Mucosa of rectum (tissue), 2 donors: Measurements from ENCODE around the gene HEXD.

ENCODE experiments used
- H3K27ac ChIP-seq, 2 donors: one replicate each; pipeline ENCODE4 v1.7.0; 2013; ENCODE audit warnings: inconsistent platforms in 2 of 2, low read depth in 2 of 2, low read length in 2 of 2
- H3K27me3 ChIP-seq, 2 donors: one replicate each; pipeline ENCODE4 v1.7.0; 2013; ENCODE audit warnings: low read length in 2 of 2; ENCODE audit not compliant: control insufficient read depth in 2 of 2, insufficient read depth in 2 of 2
- H3K36me3 ChIP-seq, 2 donors: one replicate each; pipeline ENCODE4 v1.7.0; 2013; ENCODE audit warnings: low read length in 2 of 2; ENCODE audit not compliant: control insufficient read depth in 2 of 2, insufficient read depth in 2 of 2
- H3K4me1 ChIP-seq, 2 donors: one replicate each; pipeline ENCODE4 v1.7.0; 2013; ENCODE audit warnings: low read length in 2 of 2, mild to moderate bottlenecking in 1 of 2; ENCODE audit not compliant: control insufficient read depth in 2 of 2, insufficient read depth in 2 of 2
- H3K4me3 ChIP-seq, 2 donors: one replicate each; pipeline ENCODE4 v1.7.0; 2013; ENCODE audit warnings: low read length in 2 of 2
- H3K9ac ChIP-seq, 2 donors: one replicate each; pipeline ENCODE4 v1.7.0; 2013; ENCODE audit warnings: low read length in 2 of 2, low read depth in 1 of 2, mild to moderate bottlenecking in 1 of 2
- H3K9me3 ChIP-seq, 2 donors: one replicate each; pipeline ENCODE4 v1.7.0; 2013; ENCODE audit warnings: low read length in 2 of 2; ENCODE audit not compliant: control insufficient read depth in 2 of 2
- donor health status: healthy.
- donor health status: Normal muscosa, but diverticular disease.

HEXD gene

DNA sequence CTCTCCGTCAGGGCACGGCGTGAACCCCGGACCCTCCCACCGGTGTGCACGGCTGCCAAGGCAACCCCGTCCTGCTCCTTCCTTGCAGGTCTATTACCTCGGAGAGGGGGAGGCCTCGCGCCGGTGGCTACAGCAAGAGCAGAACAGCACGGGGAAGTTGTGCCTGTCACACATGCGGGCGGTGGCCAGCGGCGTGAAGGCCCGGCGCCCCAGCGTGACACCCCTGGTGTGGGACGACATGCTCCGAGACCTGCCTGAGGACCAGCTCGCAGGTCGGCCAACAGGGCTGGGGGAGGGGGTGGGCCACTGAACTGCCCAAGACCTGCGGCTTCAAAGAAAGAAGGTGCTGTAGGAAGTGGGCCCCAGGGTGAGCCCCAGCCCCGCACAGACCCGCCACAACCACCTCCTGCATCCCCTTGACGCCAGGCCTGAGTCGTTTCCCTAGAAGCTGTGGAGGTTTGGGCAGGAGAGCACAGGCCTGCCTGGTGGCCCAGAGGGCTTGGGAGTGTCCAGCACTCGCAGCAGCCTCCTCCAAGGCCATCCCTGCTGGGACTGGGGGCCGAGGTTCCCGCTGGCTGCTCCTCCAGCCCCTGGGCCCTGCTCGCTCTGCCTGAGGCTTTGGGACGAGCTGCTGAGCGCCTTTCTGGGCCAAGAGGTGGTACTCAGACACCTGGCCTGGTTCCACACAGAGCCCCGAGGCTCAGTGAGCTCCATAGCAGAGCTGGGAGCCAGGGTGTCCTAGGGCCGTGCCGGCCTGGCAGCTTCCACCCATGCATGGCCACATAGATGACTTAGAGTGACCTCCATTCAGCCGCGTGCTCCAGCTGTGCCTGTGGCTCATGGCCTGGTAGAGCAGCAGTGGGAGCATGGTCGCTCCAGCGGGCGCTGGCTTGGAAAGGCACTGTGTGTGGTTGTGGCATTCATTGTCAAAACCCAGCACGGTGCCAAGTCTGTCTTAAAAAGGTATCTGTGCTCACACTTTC, 17.7 kb downstream of the HEXD start:
- H3K27me3 ChIP-seq: no peaks in the 10 kb centered on the region
- H3K9ac ChIP-seq: no peak overlapping the region
- peaks cover 4 to 10% of the 10 kb centered on the region in 2 donors for H3K36me3 ChIP-seq
- H3K4me3 ChIP-seq: no peak overlapping the region
- no peaks in the 10 kb centered on the region for H3K9me3 ChIP-seq
- H3K27ac ChIP-seq: no peak overlapping the region
- no peaks in the 10 kb centered on the region for H3K4me1 ChIP-seq

DNA sequence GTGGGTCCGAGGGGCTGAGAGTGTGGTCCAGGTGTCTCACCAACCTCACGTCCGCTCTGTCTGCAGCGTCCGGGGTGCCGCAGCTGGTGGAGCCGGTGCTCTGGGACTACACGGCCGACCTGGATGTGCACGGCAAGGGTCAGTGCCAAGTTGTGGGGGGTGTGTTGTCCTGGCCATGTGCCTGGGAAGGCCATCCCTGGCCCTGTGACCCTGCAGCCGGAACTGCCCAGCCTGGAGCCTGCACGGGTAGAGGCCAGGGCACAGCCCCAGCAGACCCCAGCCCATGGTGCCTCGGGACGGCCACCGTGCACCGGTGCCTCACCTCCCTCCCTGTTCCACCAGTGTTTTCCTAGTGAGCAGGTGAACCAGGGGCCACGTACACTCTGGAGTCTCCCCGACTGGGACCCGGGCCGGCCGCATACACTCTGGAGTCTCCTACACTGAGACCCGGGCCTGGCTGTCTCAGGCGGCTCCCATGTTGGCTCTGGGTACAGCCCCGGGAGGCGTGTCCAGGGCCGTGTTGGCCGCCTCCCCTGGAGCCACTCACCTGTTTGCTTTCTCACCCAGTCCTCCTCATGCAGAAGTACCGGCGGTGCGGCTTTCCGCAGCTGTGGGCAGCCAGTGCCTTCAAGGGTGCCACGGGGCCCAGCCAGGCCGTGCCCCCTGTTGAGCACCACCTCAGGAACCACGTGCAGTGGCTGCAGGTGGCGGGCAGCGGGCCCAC, 18.6 kb downstream of the HEXD start:
- H3K36me3 ChIP-seq: peaks cover 4 to 10% of the 10 kb centered on the region in 2 donors
- H3K27ac ChIP-seq: no peak overlapping the region
- H3K9ac ChIP-seq: no peak overlapping the region

DNA sequence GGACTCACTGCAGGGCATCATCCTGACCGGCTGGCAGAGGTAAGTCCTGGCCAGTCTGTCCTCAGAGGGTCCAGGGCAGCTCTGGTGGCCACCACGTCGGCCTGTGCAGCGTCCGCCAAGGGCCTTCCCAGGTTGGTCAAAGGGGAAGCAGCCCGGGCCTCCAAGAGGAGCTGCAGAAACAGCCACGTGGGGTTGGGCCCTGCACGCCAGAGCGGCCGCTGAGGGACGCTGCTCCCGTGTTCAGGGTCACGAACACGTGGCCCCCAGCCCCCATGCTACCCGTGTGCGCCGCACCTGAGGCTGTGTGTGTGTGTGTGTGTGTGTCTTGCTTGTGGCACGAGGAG, 19.1 kb downstream of the HEXD start:
- Histone ChIP-seq H3K9me3 (no peaks in the 10 kb centered on the region), H3K27ac (no peak overlapping the region), H3K27me3 (no peaks in the 10 kb centered on the region), H3K4me3 (no peak overlapping the region), H3K9ac (no peak overlapping the region), H3K4me1 (no peaks in the 10 kb centered on the region), H3K36me3 (peaks cover 4 to 10% of the 10 kb centered on the region in 2 donors)

More for the DNA sequence above, 18.6 kb downstream of the HEXD start:
- H3K9me3 ChIP-seq: no peaks in the 10 kb centered on the region
- no peaks in the 10 kb centered on the region for H3K27me3 ChIP-seq
- H3K4me3 ChIP-seq: no peak overlapping the region
- H3K4me1 ChIP-seq: no peaks in the 10 kb centered on the region

DNA sequence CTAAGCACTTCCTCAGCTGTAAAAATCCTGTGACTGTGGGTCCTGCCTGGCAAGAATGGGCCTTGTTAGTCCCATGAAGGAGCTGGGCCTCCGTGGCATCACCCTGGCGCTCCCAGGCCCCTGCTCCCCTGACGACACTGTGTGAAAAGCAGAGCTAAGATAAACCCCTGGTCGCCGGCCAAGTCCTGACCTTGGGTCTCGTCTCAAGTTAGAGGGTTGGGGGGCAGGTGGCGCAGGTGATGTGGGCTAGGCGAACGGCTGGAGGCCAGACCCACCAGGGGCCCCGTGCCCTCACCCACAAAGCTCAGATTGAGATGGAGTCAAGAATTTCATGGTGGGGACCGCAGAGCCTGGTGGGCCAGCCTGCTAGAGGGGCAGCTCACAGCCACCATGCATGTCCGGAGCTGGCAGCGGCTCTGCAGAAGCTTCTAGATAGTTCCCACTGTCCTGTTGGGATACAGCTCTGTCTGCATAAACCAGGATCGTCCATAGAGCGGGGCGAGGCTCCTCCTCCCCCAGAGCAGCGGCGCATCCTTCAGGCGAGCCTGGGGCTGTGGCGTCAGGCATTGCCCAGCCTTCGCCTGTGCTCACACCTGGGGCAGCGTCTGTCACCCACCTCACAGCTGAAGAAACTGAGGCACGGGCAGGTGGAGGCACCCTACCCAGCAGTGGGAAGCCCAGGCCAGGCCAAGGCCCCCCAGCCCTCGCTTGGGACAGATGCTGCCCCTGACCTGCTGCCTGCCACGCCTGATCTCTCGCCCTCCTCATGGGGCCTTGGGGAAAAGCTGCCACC, 20.4 kb downstream of the HEXD start:
- Histone ChIP-seq H3K9ac (no peak overlapping the region), H3K4me3 (no peak overlapping the region), H3K36me3 (peaks cover 13 to 21% of the 10 kb centered on the region in 2 donors), H3K27me3 (no peaks in the 10 kb centered on the region), H3K4me1 (no peaks in the 10 kb centered on the region), H3K9me3 (no peaks in the 10 kb centered on the region), H3K27ac (no peak overlapping the region)

DNA sequence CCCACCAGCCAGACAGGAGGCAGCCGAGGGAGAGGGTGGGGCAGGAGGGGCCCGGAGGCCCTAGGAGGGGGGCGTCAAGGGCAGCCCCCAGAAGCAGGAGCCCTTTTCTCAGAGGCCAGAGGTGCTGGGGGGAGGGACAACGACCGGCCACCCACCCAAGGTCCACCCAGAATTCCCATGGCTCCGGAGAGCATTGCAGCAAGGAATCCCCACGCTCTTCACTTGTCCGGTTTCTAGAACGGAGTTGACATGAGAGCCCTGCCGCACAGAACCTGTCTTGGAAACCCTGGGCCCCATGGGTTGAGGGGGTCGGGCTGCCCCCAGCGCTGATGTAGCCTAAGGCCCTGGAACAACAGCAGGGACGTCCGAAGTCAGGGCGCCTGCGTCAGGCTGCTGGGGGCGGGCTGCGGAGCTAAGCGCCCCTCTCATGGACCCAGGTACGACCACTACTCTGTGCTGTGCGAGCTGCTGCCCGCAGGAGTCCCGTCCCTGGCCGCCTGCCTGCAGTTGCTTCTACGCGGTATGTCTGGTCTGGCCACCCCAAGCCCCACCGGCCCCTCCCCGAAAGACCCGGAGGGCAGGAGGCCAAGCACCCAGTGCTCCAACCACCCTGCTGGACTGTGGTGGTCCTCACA, 21.2 kb downstream of the HEXD start:
- no peaks in the 10 kb centered on the region for H3K4me1 ChIP-seq
- H3K27me3 ChIP-seq: no peaks in the 10 kb centered on the region
- H3K9me3 ChIP-seq: no peaks in the 10 kb centered on the region
- no peak overlapping the region for H3K4me3 ChIP-seq
- H3K36me3 ChIP-seq: peaks cover 14 to 24% of the 10 kb centered on the region in 2 donors
- no peak overlapping the region for H3K9ac ChIP-seq
- H3K27ac ChIP-seq: no peak overlapping the region

DNA sequence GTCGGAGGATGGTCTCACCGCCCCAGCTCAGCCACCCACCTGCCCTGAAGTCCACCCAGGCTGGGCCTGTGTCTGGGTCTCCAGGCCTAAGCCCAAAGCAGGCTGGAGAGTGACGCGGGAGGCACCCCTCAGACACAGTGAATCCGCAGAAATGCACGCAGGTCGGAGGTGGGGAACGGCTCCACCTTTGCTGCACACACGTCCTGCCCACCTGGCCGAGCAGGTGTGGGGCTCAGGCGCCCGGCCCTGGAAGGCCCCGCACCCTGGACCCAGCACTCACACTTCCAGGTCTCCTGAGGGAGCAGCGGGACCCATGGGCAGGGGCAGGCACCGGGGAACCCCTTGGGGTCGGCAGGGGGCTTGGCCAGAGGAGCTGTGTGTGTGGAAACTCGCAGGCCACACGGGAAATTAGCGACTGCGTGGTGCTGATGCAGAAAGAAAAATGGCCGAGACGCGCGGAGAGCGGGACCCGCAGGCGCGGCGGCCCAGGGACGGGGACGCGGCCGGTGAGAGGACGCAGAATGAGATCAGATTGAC, 21.8 kb downstream of the HEXD start:
- Histone ChIP-seq H3K27ac (no peak overlapping the region), H3K4me3 (no peak overlapping the region), H3K27me3 (no peaks in the 10 kb centered on the region), H3K36me3 (peaks cover 16 to 27% of the 10 kb centered on the region in 2 donors), H3K4me1 (no peaks in the 10 kb centered on the region), H3K9me3 (no peaks in the 10 kb centered on the region), H3K9ac (no peak overlapping the region)

DNA sequence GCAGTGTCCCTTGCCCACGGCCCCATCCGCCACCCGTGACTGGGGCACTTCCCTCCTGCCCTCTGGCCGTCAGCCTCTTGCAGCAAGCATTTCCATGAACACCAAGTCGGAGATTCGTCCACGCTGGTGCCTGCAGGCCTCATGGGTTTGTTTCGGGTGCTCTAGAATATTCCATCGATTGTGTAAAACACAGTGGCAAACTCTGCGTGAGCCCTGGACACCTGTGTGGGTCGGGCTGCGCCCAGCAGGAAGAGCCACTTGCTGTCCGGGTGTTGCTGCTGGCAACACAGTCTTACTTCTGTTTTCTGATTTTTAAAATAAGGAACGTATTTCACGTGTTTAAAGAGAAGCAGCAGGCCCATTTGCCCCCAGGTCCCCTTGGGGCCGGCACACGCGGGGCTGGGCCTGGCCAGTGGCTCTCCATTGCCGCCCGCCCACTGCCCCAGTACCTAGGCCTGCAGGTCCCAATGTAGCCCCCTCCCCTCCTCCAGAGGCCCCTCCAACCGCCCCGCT, 22.4 kb downstream of the HEXD start:
- no peak overlapping the region for H3K27ac ChIP-seq
- H3K4me1 ChIP-seq: peaks cover 0 to under 1% of the 10 kb centered on the region in 2 donors
- H3K9ac ChIP-seq: no peak overlapping the region
- H3K4me3 ChIP-seq: peak overlapping the region in 1 of 2 donors; percentile 13
- H3K27me3 ChIP-seq: no peaks in the 10 kb centered on the region
- peaks cover 16 to 27% of the 10 kb centered on the region in 2 donors for H3K36me3 ChIP-seq
- H3K9me3 ChIP-seq: no peaks in the 10 kb centered on the region

DNA sequence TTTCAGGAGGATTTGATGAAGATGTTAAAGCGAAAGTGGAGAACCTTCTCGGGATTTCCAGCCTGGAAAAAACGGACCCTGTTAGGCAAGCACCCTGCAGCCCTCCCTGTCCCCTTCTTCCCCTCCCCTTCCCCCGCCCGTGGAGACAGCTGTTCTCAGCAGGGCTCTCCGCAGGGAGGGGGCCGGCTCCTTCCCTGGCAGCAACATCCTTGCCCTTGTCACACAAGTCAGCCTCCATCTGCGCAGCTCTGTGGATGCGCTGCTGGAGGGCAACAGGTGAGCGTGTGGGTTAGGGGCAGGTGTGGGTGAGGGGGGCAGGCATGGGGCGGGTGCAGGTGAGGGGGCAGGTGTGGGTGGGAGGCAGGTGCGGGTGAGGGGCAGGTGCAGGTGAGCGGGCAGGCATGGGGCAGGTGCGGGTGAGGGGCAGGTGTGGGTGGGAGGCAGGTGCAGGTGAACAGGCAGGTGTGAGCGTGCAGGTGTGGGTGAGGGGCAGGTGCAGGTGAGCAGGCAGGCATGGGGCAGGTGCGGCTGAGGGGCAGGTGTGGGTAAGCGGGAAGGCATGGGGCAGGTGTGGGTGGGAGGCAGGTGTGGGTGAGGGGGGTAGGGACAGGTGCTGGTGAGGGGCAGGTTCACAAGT, 23.0 kb downstream of the HEXD start:
- H3K4me3 ChIP-seq: no peak overlapping the region
- H3K36me3 ChIP-seq: peaks cover 16 to 30% of the 10 kb centered on the region in 2 donors
- H3K27ac ChIP-seq: peak overlapping the region in 1 of 2 donors; percentile 43
- H3K4me1 ChIP-seq: peaks cover 0 to 4% of the 10 kb centered on the region in 2 donors
- H3K27me3 ChIP-seq: no peaks in the 10 kb centered on the region
- no peak overlapping the region for H3K9ac ChIP-seq
- no peaks in the 10 kb centered on the region for H3K9me3 ChIP-seq
